HepG2 (cell line): ENCODE data around the gene P3H4.

Experiments
- SMAD3 ChIP-seq: sonication (generic); formaldehyde crosslinking; IDR thresholded peaks from 2 replicates; pipeline ENCODE4 v1.4.0; 2020; ENCODE audit warnings: missing genetic modification reagents
- TF ChIP-seq, protein P1 (sequence below): IDR thresholded peaks from 2 replicates; pipeline ENCODE4 v1.6.1; 2012; ENCODE audit warnings: inconsistent platforms

DNA sequence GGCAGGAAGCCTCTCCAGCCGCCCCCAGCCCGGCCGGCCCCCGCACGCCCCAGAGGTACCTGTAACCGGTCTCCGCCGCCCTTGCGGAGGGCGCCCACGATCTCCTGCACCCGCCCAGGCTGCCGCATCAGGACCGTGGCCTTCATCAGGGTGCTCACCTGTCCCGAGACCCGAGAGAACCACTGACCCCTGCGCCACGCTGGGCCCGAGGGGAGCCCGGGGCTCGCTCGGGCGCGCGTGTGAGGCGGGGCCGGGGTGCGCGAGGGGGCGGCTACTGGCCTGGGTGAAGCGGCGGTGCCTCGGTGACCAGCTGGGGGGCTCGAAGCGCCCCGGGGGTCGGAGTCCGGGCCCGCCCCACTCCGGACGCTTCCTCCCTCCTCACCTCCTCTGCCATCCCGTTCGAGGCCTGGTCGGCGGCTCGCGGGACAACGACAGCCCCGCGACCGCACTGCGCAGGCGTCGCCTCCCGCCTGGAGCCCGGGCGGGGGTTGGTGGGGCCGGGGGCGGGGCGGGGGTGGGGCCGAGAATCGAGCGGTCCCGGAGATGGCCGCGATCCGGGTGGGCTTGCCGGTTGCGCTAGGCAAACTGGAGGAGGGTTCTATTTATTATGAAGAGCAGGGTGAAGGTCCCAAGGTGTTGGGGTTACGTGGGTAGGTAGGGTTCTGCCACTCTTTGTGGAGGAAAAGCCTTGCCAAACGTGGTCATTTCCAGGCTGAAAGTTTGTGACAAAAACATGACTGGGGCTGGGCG lies 24.2 kb upstream of the P3H4 start, which contains the start of gene NT5C3B:
- no peak for TF ChIP-seq SMAD3 (CRISPR knock-in tag)
- TF ChIP-seq, protein P1, sequence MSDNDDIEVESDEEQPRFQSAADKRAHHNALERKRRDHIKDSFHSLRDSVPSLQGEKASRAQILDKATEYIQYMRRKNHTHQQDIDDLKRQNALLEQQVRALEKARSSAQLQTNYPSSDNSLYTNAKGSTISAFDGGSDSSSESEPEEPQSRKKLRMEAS: peak; percentile 59
